ENCODE measurements around the gene ERC2. TPM values are rescaled to one million over a fixed set of nuclear protein-coding genes. Genes with fewer than 3 reads are reported as not detected.

The ERC2 gene
- total RNA-seq, 1 donor from 2014 or later: 0.65 TPM

- no peak overlapping the region for H3K4me3 Mint-ChIP-seq (ENCODE audit: unreplicated experiment)
Measured at GRCh38 chr3:55512571-55513343, 955.5 kb downstream of the ERC2 start.

GRCh38 chr3:55511895-55512570, 956.2 kb downstream of the ERC2 start:
- no peak for TF ChIP-seq CTCF (IDR thresholded peaks at IDR 0.05)
- Mint-ChIP-seq H3K36me3 (ENCODE audit: low read depth) (no peaks in the 10 kb centered on the region), H3K27me3 (ENCODE audit: low read depth) (peaks cover 6% of the 10 kb centered on the region), H3K4me3 (ENCODE audit: unreplicated experiment) (no peak overlapping the region), H3K9me3 (ENCODE audit: low read depth) (no peaks in the 10 kb centered on the region), H3K27ac (ENCODE audit: unreplicated experiment) (peak overlapping the region; percentile 5), H3K4me1 (ENCODE audit: low read depth) (peaks cover 22% of the 10 kb centered on the region)
- no peak for DNase-seq (ENCODE audit: low spot score)

More at GRCh38 chr3:55512571-55513343, 955.5 kb downstream of the ERC2 start:
- no peak for DNase-seq (ENCODE audit: low spot score)
- peak overlapping the region; percentile 5 for H3K27ac Mint-ChIP-seq (ENCODE audit: unreplicated experiment)
- no peak for TF ChIP-seq CTCF (IDR thresholded peaks at IDR 0.05)
- no peaks in the 10 kb centered on the region for H3K9me3 Mint-ChIP-seq (ENCODE audit: low read depth)
- H3K4me1 Mint-ChIP-seq (ENCODE audit: low read depth): peaks cover 22% of the 10 kb centered on the region
- H3K27me3 Mint-ChIP-seq (ENCODE audit: low read depth): peaks cover 3% of the 10 kb centered on the region
- H3K36me3 Mint-ChIP-seq (ENCODE audit: low read depth): no peaks in the 10 kb centered on the region

GRCh38 chr3:55508335-55508734, 959.9 kb downstream of the ERC2 start:
- no peak for DNase-seq (ENCODE audit: low spot score)
- no peak overlapping the region for H3K4me3 Mint-ChIP-seq (ENCODE audit: unreplicated experiment)

GRCh38 chr3:55507808-55508207, 960.5 kb downstream of the ERC2 start:
- Mint-ChIP-seq H3K4me1 (ENCODE audit: low read depth) (peaks cover 12% of the 10 kb centered on the region), H3K27me3 (ENCODE audit: low read depth) (peaks cover 4% of the 10 kb centered on the region), H3K27ac (ENCODE audit: unreplicated experiment) (no peak overlapping the region), H3K4me3 (ENCODE audit: unreplicated experiment) (no peak overlapping the region), H3K36me3 (ENCODE audit: low read depth) (no peaks in the 10 kb centered on the region), H3K9me3 (ENCODE audit: low read depth) (no peaks in the 10 kb centered on the region)
- no peak for TF ChIP-seq CTCF (IDR thresholded peaks at IDR 0.05)
- no peak for DNase-seq (ENCODE audit: low spot score)

More at GRCh38 chr3:55508335-55508734, 959.9 kb downstream of the ERC2 start:
- Mint-ChIP-seq H3K27me3 (ENCODE audit: low read depth) (peaks cover 4% of the 10 kb centered on the region), H3K36me3 (ENCODE audit: low read depth) (no peaks in the 10 kb centered on the region), H3K27ac (ENCODE audit: unreplicated experiment) (no peak overlapping the region), H3K4me1 (ENCODE audit: low read depth) (peaks cover 17% of the 10 kb centered on the region), H3K9me3 (ENCODE audit: low read depth) (no peaks in the 10 kb centered on the region)
- no peak for TF ChIP-seq CTCF (IDR thresholded peaks at IDR 0.05)

GRCh38 chr3:55505776-55506175, 962.5 kb downstream of the ERC2 start:
- no peak for DNase-seq (ENCODE audit: low spot score)
- no peak overlapping the region for H3K27ac Mint-ChIP-seq (ENCODE audit: unreplicated experiment)
- TF ChIP-seq CTCF (IDR thresholded peaks at IDR 0.05): no peak
- no peaks in the 10 kb centered on the region for H3K4me1 Mint-ChIP-seq (ENCODE audit: low read depth)
- H3K27me3 Mint-ChIP-seq (ENCODE audit: low read depth): peaks cover 4% of the 10 kb centered on the region
- no peak overlapping the region for H3K4me3 Mint-ChIP-seq (ENCODE audit: unreplicated experiment)
- no peaks in the 10 kb centered on the region for H3K9me3 Mint-ChIP-seq (ENCODE audit: low read depth)
- no peaks in the 10 kb centered on the region for H3K36me3 Mint-ChIP-seq (ENCODE audit: low read depth)

Data from chondrocyte (in vitro differentiated cells).